Measurements from ENCODE around the gene KDELR3.

Gene KDELR3

GRCh38 chr22:38484244-38484643 lies 16.3 kb downstream of the KDELR3 start:
- Histone ChIP-seq H3K27me3 (replicated peaks; ENCODE audit: control insufficient read depth, insufficient read depth, low read length) (no peaks in the 10 kb centered on the region), H3K36me3 (ENCODE audit: control insufficient read depth, insufficient read depth, low read length) (peaks cover 33% of the 10 kb centered on the region), H3K4me3 (replicated peaks; ENCODE audit: low read depth, low read length) (no peak overlapping the region)
- TF ChIP-seq CTCF (IDR thresholded peaks at IDR 0.05; ENCODE audit: insufficient read depth, low read length, poor library complexity, severe bottlenecking) = no peak
- no peak for DNase-seq (ENCODE audit: extremely low read depth, insufficient read length)

GRCh38 chr22:38485783-38486182 lies 17.9 kb downstream of the KDELR3 start:
- H3K4me3 ChIP-seq (replicated peaks; ENCODE audit: low read depth, low read length) = no peak overlapping the region
- no peaks in the 10 kb centered on the region for H3K27me3 ChIP-seq (replicated peaks; ENCODE audit: control insufficient read depth, insufficient read depth, low read length)
- H3K36me3 ChIP-seq (ENCODE audit: control insufficient read depth, insufficient read depth, low read length) = peaks cover 41% of the 10 kb centered on the region
- no peak for DNase-seq (ENCODE audit: extremely low read depth, insufficient read length)
- no peak for TF ChIP-seq CTCF (IDR thresholded peaks at IDR 0.05; ENCODE audit: insufficient read depth, low read length, poor library complexity, severe bottlenecking)

- H3K27me3 ChIP-seq (replicated peaks; ENCODE audit: control insufficient read depth, insufficient read depth, low read length) = no peaks in the 10 kb centered on the region
- DNase-seq (ENCODE audit: extremely low read depth, insufficient read length) = no peak
- no peak for TF ChIP-seq CTCF (IDR thresholded peaks at IDR 0.05; ENCODE audit: insufficient read depth, low read length, poor library complexity, severe bottlenecking)
- H3K36me3 ChIP-seq (ENCODE audit: control insufficient read depth, insufficient read depth, low read length) = peaks cover 39% of the 10 kb centered on the region
- H3K4me3 ChIP-seq (replicated peaks; ENCODE audit: low read depth, low read length) = no peak overlapping the region
Observed at GRCh38 chr22:38487946-38488345, 20.1 kb downstream of the KDELR3 start.

- TF ChIP-seq CTCF (IDR thresholded peaks at IDR 0.05; ENCODE audit: insufficient read depth, low read length, poor library complexity, severe bottlenecking) = no peak
- H3K36me3 ChIP-seq (ENCODE audit: control insufficient read depth, insufficient read depth, low read length) = peaks cover 40% of the 10 kb centered on the region
Observed at GRCh38 chr22:38489142-38489541, 21.2 kb downstream of the KDELR3 start.

GRCh38 chr22:38489561-38490145 lies 21.8 kb downstream of the KDELR3 start:
- no peaks in the 10 kb centered on the region for H3K27me3 ChIP-seq (replicated peaks; ENCODE audit: control insufficient read depth, insufficient read depth, low read length)
- H3K36me3 ChIP-seq (ENCODE audit: control insufficient read depth, insufficient read depth, low read length) = peaks cover 43% of the 10 kb centered on the region
- no peak for DNase-seq (ENCODE audit: extremely low read depth, insufficient read length)
- no peak for TF ChIP-seq CTCF (IDR thresholded peaks at IDR 0.05; ENCODE audit: insufficient read depth, low read length, poor library complexity, severe bottlenecking)
- no peak overlapping the region for H3K4me3 ChIP-seq (replicated peaks; ENCODE audit: low read depth, low read length)

More at GRCh38 chr22:38489142-38489541, 21.2 kb downstream of the KDELR3 start:
- no peak for DNase-seq (ENCODE audit: extremely low read depth, insufficient read length)
- Histone ChIP-seq H3K27me3 (replicated peaks; ENCODE audit: control insufficient read depth, insufficient read depth, low read length) (no peaks in the 10 kb centered on the region), H3K4me3 (replicated peaks; ENCODE audit: low read depth, low read length) (no peak overlapping the region)

GRCh38 chr22:38490475-38490874 lies 22.6 kb downstream of the KDELR3 start:
- no peak for DNase-seq (ENCODE audit: extremely low read depth, insufficient read length)
- no peak overlapping the region for H3K4me3 ChIP-seq (replicated peaks; ENCODE audit: low read depth, low read length)
- H3K27me3 ChIP-seq (replicated peaks; ENCODE audit: control insufficient read depth, insufficient read depth, low read length) = no peaks in the 10 kb centered on the region
- no peak for TF ChIP-seq CTCF (IDR thresholded peaks at IDR 0.05; ENCODE audit: insufficient read depth, low read length, poor library complexity, severe bottlenecking)
- H3K36me3 ChIP-seq (ENCODE audit: control insufficient read depth, insufficient read depth, low read length) = peaks cover 46% of the 10 kb centered on the region
